Endodermal cell (in vitro differentiated cells): ENCODE measurements around the gene PRIM1. TPM values are rescaled to one million over a fixed set of nuclear protein-coding genes. Genes with fewer than 3 reads are reported as not detected.
A peak's percentile ranks its signal among the peaks of the same experiment; 100 is the strongest.

Experiments used
- DNase-seq: peaks from one replicate; pipeline ENCODE4 v3.0.0-alpha.2; 2017
- H3K27ac ChIP-seq: 2 replicates; pipeline ENCODE4 v1.5.1; 2013; ENCODE audit warnings: mild to moderate bottlenecking, low read depth, low read length, moderate library complexity
- H3K27me3 ChIP-seq: 2 replicates; pipeline ENCODE4 v1.6.1; 2013; ENCODE audit warnings: mild to moderate bottlenecking, low read length, moderate library complexity; ENCODE audit not compliant: insufficient read depth, control insufficient read depth, poor library complexity, severe bottlenecking
- H3K36me3 ChIP-seq: 2 replicates; pipeline ENCODE4 v1.7.0; 2013; ENCODE audit warnings: mild to moderate bottlenecking, low read length, moderate library complexity; ENCODE audit not compliant: control insufficient read depth, insufficient read depth
- H3K4me1 ChIP-seq: one replicate; pipeline ENCODE4 v1.7.0; 2013; ENCODE audit warnings: low read length; ENCODE audit not compliant: control insufficient read depth, insufficient read depth
- H3K4me3 ChIP-seq: 2 replicates; pipeline ENCODE4 v1.5.1; 2013; ENCODE audit warnings: mild to moderate bottlenecking, low read length, moderate library complexity
- H3K9ac ChIP-seq: 2 replicates; pipeline ENCODE4 v1.6.1; 2013; ENCODE audit warnings: mild to moderate bottlenecking, low read length, moderate library complexity; ENCODE audit not compliant: poor library complexity, severe bottlenecking; ENCODE audit errors: extremely low read depth
- H3K9me3 ChIP-seq: 2 replicates; pipeline ENCODE4 v1.6.1; 2013; ENCODE audit warnings: mild to moderate bottlenecking, low read length, moderate library complexity; ENCODE audit not compliant: control insufficient read depth
- H3K27ac Mint-ChIP-seq: 2 replicates; pipeline ENCODE4 v1.8.0; 2020; ENCODE audit warnings: mixed read lengths
- H3K27me3 Mint-ChIP-seq: 2 replicates; pipeline ENCODE4 v1.8.0; 2021; ENCODE audit warnings: mild to moderate bottlenecking, mixed read lengths; ENCODE audit not compliant: insufficient read depth
- H3K36me3 Mint-ChIP-seq: 2 replicates; pipeline ENCODE4 v1.8.0; 2020; ENCODE audit warnings: low read depth, mixed read lengths
- H3K4me1 Mint-ChIP-seq: 2 replicates; pipeline ENCODE4 v1.8.0; 2020; ENCODE audit warnings: mixed read lengths
- H3K4me3 Mint-ChIP-seq: 2 replicates; pipeline ENCODE4 v1.8.0; 2020; ENCODE audit warnings: mild to moderate bottlenecking, moderate library complexity, mixed read lengths
- H3K9me3 Mint-ChIP-seq: 2 replicates; pipeline ENCODE4 v1.8.0; 2020; ENCODE audit warnings: mild to moderate bottlenecking, mixed read lengths
- WGBS, 2 experiments: methylation state at CpG; one replicate each; pipeline versions ENCODE4 v1.1.5 to v1.1.7; 2013; ENCODE audit warnings: missing lambda C conversion rate in 2 of 2, mixed read lengths in 1 of 2; ENCODE audit not compliant: insufficient coverage in 1 of 2, insufficient read length in 1 of 2; 5-methylcytosine and 5-hydroxymethylcytosine counted together
- total RNA-seq, 2 donors: library from RNA; stranded (reverse); fragmentation: NEBNext Ultra II Directional in 1 of 2; extraction: Animal tissue kit (Norgen Biotek cat#: 25700) in 1 of 2; gene quantifications; 2 replicates in 1 of 2; 3 replicates in 1 of 2; pipeline ENCODE4 v1.2.1, GENCODE V29; 2021
- TF ChIP-seq, protein P1 (sequence below): fragments of 200-600 bp; sonication (generic); conservative IDR thresholded peaks from 2 replicates; pipeline ENCODE4 v1.5.0; 2021; ENCODE audit warnings: antibody characterized with exemption, mild to moderate bottlenecking

The PRIM1 gene
- total RNA-seq, 2 donors from 2014 or later = 34.8 to 44.2 TPM

DNA sequence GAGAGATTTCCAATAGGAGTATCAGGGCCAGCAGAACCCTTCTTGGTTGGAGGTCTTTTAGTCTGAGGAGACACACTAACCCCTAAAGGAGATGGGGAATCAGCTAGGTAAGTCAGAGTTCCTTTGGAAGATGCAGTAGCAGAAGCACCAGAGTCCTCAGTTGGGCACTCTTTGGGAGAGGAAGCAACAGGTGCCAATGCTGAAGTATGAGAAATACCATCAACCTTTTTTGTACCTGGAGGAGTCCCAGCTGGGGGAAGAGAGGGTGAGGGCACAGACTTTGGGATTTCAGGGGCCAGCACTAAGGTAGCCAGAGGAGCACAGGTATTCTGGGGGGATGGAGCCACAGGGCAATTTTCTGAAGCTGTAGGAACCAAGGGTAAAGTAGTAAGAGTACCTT, 33.1 kb downstream of the PRIM1 start:
- H3K36me3 ChIP-seq = peaks cover 80% of the 10 kb centered on the region
- TF ChIP-seq, protein P1, sequence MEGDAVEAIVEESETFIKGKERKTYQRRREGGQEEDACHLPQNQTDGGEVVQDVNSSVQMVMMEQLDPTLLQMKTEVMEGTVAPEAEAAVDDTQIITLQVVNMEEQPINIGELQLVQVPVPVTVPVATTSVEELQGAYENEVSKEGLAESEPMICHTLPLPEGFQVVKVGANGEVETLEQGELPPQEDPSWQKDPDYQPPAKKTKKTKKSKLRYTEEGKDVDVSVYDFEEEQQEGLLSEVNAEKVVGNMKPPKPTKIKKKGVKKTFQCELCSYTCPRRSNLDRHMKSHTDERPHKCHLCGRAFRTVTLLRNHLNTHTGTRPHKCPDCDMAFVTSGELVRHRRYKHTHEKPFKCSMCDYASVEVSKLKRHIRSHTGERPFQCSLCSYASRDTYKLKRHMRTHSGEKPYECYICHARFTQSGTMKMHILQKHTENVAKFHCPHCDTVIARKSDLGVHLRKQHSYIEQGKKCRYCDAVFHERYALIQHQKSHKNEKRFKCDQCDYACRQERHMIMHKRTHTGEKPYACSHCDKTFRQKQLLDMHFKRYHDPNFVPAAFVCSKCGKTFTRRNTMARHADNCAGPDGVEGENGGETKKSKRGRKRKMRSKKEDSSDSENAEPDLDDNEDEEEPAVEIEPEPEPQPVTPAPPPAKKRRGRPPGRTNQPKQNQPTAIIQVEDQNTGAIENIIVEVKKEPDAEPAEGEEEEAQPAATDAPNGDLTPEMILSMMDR = no peak
- Mint-ChIP-seq H3K4me1 (peaks cover 59% of the 10 kb centered on the region), H3K4me3 (no peak overlapping the region), H3K27me3 (no peaks in the 10 kb centered on the region), H3K9me3 (no peaks in the 10 kb centered on the region), H3K36me3 (peaks cover 74% of the 10 kb centered on the region), H3K27ac (peak overlapping the region; percentile 83)
- H3K9ac ChIP-seq = no peak overlapping the region
- H3K9me3 ChIP-seq = no peaks in the 10 kb centered on the region
- no peaks in the 10 kb centered on the region for H3K27me3 ChIP-seq
- H3K27ac ChIP-seq = no peak overlapping the region
- H3K4me3 ChIP-seq = no peak overlapping the region
- peak; percentile 38 for DNase-seq
- H3K4me1 ChIP-seq = peaks cover 3% of the 10 kb centered on the region

DNA sequence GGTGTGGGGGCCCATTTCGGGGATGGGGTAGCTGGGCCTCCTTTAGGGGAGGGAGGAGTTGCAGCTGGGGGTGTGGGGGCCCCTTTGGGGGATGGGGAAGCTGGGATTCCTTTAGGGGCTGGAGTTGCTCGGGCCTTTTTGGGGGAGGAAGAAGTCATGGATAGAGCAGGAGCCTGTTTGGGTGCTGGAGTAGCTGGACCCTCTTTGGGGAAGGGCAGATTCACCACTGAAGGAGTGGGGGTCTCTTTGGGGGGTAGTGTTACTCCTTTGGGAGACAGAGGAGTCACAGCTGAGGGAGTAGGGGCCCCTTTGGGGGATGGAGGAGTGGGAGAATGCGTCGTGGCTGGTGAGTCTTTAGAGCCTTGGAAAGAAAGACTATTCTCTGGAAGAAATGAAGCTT, 33.5 kb downstream of the PRIM1 start:
- no peak overlapping the region for H3K4me3 Mint-ChIP-seq
- peaks cover 56% of the 10 kb centered on the region for H3K4me1 Mint-ChIP-seq
- no peak overlapping the region for H3K27ac ChIP-seq
- no peaks in the 10 kb centered on the region for H3K9me3 Mint-ChIP-seq
- TF ChIP-seq, protein P1 = no peak
- no peak overlapping the region for H3K9ac ChIP-seq
- peak overlapping the region; percentile 83 for H3K27ac Mint-ChIP-seq
- DNase-seq = peak; percentile 45
- no peaks in the 10 kb centered on the region for H3K9me3 ChIP-seq
- peaks cover 74% of the 10 kb centered on the region for H3K36me3 Mint-ChIP-seq
- H3K4me1 ChIP-seq = peaks cover 3% of the 10 kb centered on the region
- WGBS, 2 experiments = 85 to 94% methylated on average over 2 to 4 of the region's 4 CpGs
- H3K27me3 ChIP-seq = no peaks in the 10 kb centered on the region
- H3K27me3 Mint-ChIP-seq = no peaks in the 10 kb centered on the region
- H3K4me3 ChIP-seq = no peak overlapping the region
- peaks cover 82% of the 10 kb centered on the region for H3K36me3 ChIP-seq

DNA sequence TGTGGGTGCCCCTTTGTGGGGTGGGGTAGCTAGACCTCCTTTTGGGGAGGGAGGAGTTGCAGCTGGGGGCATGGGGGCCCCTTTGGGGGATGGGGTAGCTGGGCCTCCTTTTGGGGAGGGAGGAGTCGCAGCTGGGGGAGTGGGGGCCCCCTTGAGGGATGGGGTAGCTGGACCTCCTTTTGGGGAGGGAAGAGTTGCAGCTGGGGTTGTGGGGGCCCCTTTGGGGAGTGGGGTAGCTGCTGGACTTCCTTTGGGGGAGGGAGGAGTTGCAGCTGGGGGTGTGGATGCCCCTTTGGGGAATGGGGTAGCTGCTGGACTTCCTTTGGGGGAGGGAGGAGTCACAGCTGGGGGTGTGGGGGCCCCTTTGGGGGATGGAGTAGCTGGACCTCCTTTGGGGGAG, 34.0 kb downstream of the PRIM1 start:
- Mint-ChIP-seq H3K4me3 (no peak overlapping the region), H3K36me3 (peaks cover 75% of the 10 kb centered on the region), H3K9me3 (no peaks in the 10 kb centered on the region), H3K27me3 (no peaks in the 10 kb centered on the region), H3K4me1 (peaks cover 53% of the 10 kb centered on the region), H3K27ac (no peak overlapping the region)
- H3K4me3 ChIP-seq = no peak overlapping the region
- peaks cover 82% of the 10 kb centered on the region for H3K36me3 ChIP-seq
- no peak overlapping the region for H3K27ac ChIP-seq
- no peak overlapping the region for H3K9ac ChIP-seq
- no peaks in the 10 kb centered on the region for H3K27me3 ChIP-seq
- peak; percentile 40 for DNase-seq
- H3K9me3 ChIP-seq = no peaks in the 10 kb centered on the region
- TF ChIP-seq, protein P1 = no peak
- peaks cover 3% of the 10 kb centered on the region for H3K4me1 ChIP-seq
- WGBS, 2 experiments = 100% methylated on average over 1 of the region's 1 CpG; no CpG with 5 or more reads in 1 of the 2 experiments
